LNCAP (cell line): ENCODE results near the gene TMEM120B.

ENCODE experiments used
- TF ChIP-seq, protein P1 (sequence below): fragments of 450-650 bp; IDR thresholded peaks from 2 replicates; pipeline ENCODE4 v1.5.1; 2017; ENCODE audit warnings: mild to moderate bottlenecking

The TMEM120B gene

DNA sequence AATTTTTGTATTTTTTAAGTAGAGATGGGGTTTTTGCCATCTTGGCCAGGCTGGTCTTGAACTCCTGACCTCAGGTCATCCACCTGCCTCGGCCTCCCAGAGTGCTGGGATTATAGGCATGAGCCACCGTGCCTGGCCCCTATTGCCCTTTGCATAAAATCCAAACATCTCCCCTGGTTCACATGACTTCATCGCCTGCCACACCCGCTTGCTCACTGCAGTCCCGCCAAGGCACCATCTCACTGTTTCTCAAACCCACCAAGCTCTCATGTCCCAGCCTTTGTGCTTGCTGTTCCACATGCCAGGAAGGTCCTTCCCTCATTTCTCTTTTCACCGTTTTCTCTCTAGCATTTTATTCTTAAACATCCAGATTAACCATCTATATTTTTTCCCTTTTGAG is 71.2 kb downstream of the TMEM120B start:
- TF ChIP-seq, protein P1, sequence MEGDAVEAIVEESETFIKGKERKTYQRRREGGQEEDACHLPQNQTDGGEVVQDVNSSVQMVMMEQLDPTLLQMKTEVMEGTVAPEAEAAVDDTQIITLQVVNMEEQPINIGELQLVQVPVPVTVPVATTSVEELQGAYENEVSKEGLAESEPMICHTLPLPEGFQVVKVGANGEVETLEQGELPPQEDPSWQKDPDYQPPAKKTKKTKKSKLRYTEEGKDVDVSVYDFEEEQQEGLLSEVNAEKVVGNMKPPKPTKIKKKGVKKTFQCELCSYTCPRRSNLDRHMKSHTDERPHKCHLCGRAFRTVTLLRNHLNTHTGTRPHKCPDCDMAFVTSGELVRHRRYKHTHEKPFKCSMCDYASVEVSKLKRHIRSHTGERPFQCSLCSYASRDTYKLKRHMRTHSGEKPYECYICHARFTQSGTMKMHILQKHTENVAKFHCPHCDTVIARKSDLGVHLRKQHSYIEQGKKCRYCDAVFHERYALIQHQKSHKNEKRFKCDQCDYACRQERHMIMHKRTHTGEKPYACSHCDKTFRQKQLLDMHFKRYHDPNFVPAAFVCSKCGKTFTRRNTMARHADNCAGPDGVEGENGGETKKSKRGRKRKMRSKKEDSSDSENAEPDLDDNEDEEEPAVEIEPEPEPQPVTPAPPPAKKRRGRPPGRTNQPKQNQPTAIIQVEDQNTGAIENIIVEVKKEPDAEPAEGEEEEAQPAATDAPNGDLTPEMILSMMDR = no peak

DNA sequence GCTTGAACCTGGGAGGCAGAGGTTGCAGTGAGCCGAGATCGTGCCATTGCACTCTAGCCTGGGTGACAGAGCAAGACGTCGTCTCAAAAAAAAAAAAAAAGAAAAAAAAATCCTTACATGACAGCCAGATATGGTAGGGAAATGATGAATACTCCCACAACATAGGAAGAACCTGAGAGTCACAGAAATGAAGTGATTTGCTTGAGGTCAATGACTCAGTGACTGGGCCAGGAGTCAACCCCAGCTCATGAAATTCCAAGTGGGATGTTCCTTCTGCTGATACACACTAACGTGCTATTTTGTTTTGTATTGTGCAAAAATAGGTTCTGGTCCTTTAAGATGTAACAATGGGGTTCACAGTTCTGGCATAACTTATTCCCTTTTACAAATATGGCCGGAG is 71.9 kb downstream of the TMEM120B start:
- TF ChIP-seq, protein P1 = no peak

DNA sequence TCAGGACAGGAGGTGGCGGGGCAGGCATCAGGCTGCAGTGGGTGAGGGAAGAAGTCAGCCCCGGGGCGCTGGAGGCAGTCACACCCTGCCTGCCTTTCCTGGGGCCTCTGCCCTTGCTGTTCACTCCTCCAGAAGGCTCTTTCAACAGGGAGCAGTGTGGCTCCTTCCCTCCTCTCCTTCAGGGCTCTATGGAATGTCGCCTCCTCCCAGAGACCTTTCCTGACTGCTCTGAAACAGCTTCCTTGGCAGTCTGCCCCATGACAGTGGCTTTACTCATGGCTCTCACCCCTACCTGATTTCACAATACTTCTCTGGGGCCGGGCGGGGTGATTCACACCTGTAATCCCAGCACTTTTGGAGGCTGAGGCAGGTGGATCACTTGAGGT is 73.9 kb downstream of the TMEM120B start:
- TF ChIP-seq, protein P1 = no peak

DNA sequence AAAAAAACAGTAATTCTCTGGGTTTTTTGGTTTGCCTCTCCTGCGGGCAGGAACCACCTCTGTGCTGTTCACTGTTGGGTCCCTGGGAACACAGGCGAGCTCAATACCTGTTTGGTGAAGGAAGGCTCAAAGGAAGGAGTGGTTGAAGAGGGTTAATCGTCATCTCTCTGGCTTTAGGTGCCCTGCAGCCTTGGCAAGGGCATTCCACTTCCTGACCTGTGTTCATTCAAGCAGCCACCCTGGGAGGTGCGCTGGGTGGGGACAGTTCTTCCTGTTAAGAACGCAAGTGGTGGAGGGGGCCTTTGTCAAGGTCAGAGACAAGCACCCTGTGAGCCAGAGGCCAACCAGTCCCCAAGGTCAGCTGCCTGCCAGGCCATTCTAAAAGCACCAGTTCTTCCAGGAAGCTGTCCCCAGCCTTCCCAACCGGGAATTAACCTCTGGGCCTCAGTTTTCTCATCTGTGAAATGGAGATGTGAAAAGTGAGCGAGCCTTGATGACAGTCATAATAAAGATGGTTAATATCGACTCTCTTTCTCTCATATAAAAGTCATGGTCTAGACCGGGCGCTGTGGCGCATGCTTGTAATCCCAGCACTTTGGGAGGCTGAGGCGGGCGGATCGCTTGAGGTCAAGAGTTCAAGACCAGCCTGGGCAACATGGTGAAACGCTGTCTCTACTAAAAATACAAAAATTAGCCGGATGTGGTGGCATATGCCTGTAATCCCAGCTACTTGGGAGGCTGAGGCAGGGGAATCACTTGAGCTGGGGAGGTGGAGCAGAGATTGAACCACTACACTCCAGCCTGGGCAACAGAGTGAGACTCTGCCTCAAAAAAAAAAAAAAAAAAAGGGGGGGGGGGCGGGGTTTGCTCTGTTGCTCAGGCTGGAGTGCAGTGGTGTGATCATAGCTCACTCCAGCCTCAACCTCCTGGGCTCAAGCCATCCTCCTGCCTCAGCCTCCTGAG is 74.8 kb downstream of the TMEM120B start:
- TF ChIP-seq, protein P1 = no peak

DNA sequence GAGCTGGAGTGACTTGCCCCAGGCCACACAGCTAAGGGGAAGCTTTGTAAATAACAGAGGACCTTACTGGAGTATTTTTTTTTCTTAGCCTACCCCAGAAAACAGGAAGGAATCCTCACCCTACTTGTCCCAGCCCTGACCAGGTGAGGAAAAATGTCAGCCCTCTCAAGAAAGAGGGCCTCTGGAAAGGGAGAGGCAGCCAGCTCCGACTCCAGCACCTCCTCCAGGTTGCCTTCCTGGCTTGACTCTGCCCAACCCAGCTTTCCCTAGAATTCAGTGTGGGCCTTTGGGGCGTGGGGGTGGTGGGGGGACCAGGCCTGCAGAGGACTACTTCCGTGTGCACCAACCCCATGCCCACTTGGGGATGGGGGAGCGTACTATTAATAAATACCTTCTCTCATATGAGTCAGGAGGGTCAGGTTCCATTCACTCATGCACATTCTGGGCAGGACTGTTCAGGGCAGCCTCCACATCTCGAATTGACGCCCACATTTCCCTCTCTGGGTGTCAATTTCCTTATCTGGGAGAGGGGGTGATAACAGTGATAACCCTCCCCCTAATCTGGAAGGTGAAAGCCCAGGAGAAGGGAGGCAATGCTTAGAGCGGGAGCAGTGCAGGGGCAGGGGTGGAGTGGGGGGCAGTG is 75.7 kb downstream of the TMEM120B start:
- TF ChIP-seq, protein P1 = no peak

DNA sequence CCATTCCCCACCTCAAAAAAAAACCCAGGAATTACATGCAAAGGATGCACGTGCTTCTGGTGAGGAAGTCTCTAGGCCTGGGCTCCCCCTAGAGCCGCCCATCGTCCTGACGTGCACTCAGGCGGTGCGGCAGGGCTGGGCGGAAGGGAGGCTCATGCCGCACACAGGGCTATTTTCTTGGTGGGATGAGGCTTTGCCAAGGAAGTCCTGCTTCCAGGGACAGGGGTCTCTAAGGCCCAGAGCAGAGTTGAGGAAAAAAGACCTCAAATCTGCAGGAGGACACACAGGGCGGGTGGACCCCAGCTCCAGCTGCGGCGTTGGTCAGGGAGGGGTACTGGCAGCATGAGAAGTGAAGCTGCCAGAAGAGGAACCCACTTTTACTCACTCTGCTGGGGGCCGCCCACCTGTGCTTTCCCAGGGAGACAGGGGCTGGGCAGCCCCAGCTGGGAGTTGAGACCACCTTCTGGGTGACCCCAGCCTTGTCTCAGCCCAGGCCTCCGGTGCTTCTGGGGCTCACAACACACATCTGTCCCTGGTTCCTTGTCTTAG is 76.8 kb downstream of the TMEM120B start:
- TF ChIP-seq, protein P1 = no peak

DNA sequence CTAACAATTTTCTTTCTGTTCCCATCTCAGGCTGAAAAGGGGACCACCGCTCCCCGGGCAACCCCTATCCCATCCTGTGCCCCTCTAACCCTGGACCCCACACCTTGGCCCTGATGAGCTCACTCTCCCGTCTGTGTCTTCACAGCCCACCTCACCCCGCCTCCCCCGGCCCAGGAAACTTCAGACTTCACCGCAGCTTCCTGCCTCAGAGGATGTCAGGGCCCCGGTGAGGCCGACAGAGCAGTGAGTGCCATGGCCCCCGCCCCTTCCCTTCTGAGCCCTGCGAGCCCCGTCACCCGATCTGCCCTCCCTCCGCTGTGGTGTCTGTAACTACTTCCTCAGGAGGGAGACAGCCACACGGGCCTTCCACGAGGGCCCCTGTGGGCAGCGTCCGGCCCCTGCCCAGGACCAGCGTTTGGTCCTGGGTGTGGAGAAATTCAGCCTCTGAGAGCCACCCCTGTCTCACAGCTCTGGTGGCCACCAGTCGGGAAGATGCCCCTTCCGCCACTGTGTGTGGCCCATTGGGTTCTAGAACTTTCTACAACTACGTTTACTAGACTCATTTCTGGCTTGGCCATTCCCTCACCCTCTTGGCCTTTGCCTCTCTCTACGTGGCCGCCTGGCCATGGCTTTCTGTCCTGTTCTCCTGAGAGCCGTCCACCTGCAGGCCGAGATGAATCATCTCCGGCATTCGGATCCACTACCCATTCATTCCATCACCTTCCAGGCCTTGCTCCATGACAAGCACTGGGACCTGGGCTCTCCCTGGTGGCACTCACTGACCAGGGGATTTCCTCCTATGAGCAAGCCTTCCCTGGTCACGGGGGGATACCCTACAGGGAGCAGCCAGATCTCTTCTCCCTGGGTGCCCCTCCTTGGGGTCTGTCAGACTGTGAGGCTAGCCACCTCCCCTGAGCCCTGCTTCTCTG is 77.5 kb downstream of the TMEM120B start:
- TF ChIP-seq, protein P1 = no peak
